Endometrial microvascular endothelial cells (primary cell): ENCODE data around the gene ITPRID2. TPM values are rescaled to one million over a fixed set of nuclear protein-coding genes. Genes with fewer than 3 reads are reported as not detected.

Source experiments
- total RNA-seq: library from RNA; depleted of rRNA; stranded (reverse); fragments of >200 nt; gene quantifications from one replicate; pipeline ENCODE4 v1.2.3, GENCODE V29; 2015; ENCODE audit errors: inconsistent ontology term

The ITPRID2 gene
- total RNA-seq, 1 donor from 2014 or later: 237 TPM

Other genes starting within 250 kb of the ITPRID2 start
- not detected for gene CERKL, start 234.6 kb upstream of the ITPRID2 start, total RNA-seq
- gene NEUROD1, start 211.2 kb upstream of the ITPRID2 start, total RNA-seq: not detected
- gene PPP1R1C, start 94.1 kb downstream of the ITPRID2 start, total RNA-seq: 0.84 TPM